GM12875 (cell line): ENCODE data around the gene ZBTB38.

Experiments used
- H3K4me3 ChIP-seq: one replicate; pipeline ENCODE4 v1.5.1; 2011; ENCODE audit warnings: low read depth, low read length, control low read depth
- CTCF ChIP-seq: IDR thresholded peaks from 2 replicates; pipeline ENCODE4 v1.5.1; 2011; ENCODE audit warnings: low read depth, mild to moderate bottlenecking, control low read depth, inconsistent platforms, low read length, moderate library complexity, borderline replicate concordance; ENCODE audit not compliant: insufficient read depth

ZBTB38 gene, protein sequence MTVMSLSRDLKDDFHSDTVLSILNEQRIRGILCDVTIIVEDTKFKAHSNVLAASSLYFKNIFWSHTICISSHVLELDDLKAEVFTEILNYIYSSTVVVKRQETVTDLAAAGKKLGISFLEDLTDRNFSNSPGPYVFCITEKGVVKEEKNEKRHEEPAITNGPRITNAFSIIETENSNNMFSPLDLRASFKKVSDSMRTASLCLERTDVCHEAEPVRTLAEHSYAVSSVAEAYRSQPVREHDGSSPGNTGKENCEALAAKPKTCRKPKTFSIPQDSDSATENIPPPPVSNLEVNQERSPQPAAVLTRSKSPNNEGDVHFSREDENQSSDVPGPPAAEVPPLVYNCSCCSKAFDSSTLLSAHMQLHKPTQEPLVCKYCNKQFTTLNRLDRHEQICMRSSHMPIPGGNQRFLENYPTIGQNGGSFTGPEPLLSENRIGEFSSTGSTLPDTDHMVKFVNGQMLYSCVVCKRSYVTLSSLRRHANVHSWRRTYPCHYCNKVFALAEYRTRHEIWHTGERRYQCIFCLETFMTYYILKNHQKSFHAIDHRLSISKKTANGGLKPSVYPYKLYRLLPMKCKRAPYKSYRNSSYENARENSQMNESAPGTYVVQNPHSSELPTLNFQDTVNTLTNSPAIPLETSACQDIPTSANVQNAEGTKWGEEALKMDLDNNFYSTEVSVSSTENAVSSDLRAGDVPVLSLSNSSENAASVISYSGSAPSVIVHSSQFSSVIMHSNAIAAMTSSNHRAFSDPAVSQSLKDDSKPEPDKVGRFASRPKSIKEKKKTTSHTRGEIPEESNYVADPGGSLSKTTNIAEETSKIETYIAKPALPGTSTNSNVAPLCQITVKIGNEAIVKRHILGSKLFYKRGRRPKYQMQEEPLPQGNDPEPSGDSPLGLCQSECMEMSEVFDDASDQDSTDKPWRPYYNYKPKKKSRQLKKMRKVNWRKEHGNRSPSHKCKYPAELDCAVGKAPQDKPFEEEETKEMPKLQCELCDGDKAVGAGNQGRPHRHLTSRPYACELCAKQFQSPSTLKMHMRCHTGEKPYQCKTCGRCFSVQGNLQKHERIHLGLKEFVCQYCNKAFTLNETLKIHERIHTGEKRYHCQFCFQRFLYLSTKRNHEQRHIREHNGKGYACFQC (N-terminal part only)

GRCh38 chr3:141368062-141368924, at the start of gene ZBTB38:
Gene ZBTB38, plus strand, starts transcription at chr3:141368504. Its CDS starts 73,885 bp downstream, at chr3:141442389.
- no peak for TF ChIP-seq CTCF
- no peak within 1 kb of the TSS for H3K4me3 ChIP-seq

DNA sequence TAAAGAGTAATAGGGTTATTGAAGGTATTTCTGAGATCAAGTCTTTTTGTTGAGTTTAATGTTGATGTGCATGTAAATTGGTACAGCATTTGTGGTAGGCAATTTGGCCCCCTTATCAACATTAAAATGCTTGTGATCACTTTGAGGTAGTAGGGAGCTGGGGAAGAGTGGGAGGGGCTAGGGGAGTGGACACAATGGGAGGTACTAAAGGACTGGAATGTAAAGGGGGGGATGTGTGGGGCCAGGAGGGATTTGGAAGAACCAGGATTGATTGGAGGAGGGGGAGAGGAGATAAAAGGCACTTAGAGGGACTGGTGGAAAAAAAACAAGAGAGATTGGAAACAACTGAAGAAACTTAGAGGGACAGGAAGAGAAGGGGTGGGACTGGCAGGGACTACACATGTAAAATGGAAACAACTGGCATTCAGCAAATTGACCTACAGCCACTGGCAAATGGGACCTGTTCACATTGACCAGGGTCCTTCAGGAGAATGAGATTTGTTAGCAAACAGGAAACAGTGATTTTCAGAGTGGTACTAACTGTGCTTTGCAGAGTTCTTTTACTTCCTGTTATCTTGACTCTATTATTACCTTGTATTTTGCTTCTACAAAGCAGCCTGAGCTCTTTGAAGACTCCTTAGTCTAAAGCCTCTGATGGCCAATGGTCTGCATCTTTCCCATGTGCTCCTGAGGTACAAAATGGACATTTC, 47.8 kb upstream of the ZBTB38 start:
- H3K4me3 ChIP-seq = no peak overlapping the region
- TF ChIP-seq CTCF = no peak

DNA sequence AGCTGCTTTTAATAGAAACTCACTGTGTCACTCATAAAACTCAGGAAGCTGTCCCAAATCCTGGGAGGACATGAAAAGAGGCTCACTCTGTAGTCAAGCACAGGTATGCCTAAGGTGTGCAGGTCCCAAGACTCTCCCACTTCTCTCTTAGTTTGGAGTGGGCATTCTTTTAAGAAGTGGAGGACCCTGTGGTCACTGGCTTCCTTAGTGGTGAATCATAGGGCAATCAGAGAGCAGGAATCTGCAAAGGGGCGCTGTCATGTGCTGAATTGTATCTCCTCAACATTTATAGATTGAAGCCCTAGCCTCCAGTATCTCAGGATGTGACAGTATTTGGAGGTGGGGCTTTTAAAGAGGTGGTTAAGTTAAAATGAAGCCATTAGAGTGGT, 47.2 kb upstream of the ZBTB38 start:
- H3K4me3 ChIP-seq = no peak overlapping the region

DNA sequence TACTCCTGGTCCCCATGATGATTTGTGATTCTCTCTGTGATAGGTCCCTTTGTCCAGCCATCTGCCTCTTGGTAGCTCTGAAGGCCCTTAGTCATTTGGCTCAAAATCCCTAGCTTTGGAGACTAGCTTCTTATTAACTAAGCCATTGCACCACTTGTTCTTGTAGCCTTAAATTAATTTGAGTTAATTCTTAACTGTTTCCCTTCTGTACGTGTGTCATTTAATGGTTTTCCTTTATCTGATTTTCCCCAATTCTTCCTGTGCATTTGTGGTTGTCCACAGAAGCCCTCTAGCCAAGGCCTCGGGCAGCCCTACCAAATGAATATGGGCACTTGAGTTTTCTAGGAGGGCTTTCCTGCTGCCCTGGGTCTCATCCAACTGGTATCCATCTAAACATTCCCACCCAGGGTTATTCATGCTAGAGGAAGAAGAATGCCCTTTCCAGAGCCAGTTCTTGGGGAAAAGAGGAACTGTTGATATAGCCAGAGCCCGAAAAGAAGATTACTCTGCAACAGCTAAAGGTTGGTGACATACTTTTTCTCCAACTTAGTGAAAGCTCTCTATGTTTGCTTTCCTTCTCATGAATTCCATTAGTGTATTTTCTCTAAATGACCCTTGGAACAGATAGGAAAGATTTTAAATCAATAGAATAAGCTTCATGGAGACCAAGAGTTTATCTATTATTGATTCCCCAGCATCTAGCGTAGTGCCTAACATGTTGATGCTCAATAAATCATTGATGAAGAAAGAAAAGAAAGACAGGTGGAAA, 44.2 kb upstream of the ZBTB38 start:
- no peak overlapping the region for H3K4me3 ChIP-seq
- no peak for TF ChIP-seq CTCF

More for the DNA sequence above, 47.2 kb upstream of the ZBTB38 start:
- no peak for TF ChIP-seq CTCF

GRCh38 chr3:141326123-141326522, 42.2 kb upstream of the ZBTB38 start:
- no peak for TF ChIP-seq CTCF
- no peak overlapping the region for H3K4me3 ChIP-seq

DNA sequence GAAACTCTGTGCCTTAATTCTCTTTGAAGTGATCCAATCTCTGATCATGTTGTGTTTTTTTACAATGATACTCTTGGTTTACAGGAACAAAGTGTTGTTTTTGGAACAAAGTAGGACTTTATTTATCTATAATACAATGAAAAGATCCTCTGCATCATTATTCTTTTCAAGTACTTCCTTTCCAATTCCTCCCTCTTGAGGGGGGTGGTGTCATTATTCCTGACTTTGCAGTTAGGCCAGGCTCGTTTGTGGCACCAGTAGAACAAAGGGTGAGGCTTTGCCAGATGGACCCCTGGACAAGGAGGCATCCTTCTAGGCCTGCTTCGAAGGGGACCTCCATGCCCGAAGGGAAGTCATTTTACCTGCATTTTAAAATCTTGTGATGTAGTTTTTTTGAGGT, 41.7 kb upstream of the ZBTB38 start:
- H3K4me3 ChIP-seq = no peak overlapping the region
- TF ChIP-seq CTCF = no peak
